ENCODE measurements around the gene OPN1MW3. TPM values are rescaled to one million over a fixed set of nuclear protein-coding genes. Genes with fewer than 3 reads are reported as not detected.

Gene OPN1MW3
- total RNA-seq, 1 donor from 2014 or later = not detected

DNA sequence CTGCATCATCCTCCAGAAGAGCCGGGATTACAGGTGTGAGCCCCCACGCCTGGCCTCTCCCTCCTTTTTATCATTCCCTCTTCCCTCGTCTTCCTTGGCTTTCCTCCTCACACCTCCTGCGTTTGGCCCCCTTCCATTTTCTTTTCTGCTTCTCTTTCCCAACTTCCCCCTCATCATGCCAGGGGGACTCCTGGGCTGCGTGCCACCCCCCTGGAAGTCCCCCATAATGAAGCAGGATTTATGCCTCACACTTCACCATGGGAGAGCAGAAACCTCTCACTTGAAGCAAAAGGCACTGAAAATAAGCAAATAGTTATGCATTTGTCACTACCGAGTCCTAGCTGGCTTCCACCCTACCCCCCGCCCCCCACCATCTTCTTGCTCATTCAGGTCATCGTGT lies 46.1 kb downstream of the OPN1MW3 start:
- no peak overlapping the region for H3K4me3 Mint-ChIP-seq (ENCODE audit: unreplicated experiment)
- peaks cover 2% of the 10 kb centered on the region for H3K27me3 Mint-ChIP-seq (ENCODE audit: unreplicated experiment)
- H3K4me1 Mint-ChIP-seq (ENCODE audit: low read depth, unreplicated experiment) = no peaks in the 10 kb centered on the region
- H3K36me3 Mint-ChIP-seq (ENCODE audit: unreplicated experiment) = no peaks in the 10 kb centered on the region
- DNase-seq = no peak
- H3K27ac Mint-ChIP-seq (ENCODE audit: unreplicated experiment) = no peak overlapping the region
- no peak for TF ChIP-seq CTCF (IDR thresholded peaks at IDR 0.05; ENCODE audit: partially characterized antibody, unreplicated experiment)
- H3K9me3 Mint-ChIP-seq (ENCODE audit: unreplicated experiment) = no peaks in the 10 kb centered on the region

GRCh38 chrX:154304846-154305245 lies 47.5 kb downstream of the OPN1MW3 start:
- TF ChIP-seq CTCF (IDR thresholded peaks at IDR 0.05; ENCODE audit: partially characterized antibody, unreplicated experiment) = no peak
- Mint-ChIP-seq H3K4me1 (ENCODE audit: low read depth, unreplicated experiment) (no peaks in the 10 kb centered on the region), H3K4me3 (ENCODE audit: unreplicated experiment) (no peak overlapping the region), H3K27ac (ENCODE audit: unreplicated experiment) (no peak overlapping the region), H3K36me3 (ENCODE audit: unreplicated experiment) (no peaks in the 10 kb centered on the region), H3K27me3 (ENCODE audit: unreplicated experiment) (peaks cover 2% of the 10 kb centered on the region), H3K9me3 (ENCODE audit: unreplicated experiment) (no peaks in the 10 kb centered on the region)
- DNase-seq = no peak

- Mint-ChIP-seq H3K9me3 (ENCODE audit: unreplicated experiment) (no peaks in the 10 kb centered on the region), H3K36me3 (ENCODE audit: unreplicated experiment) (no peaks in the 10 kb centered on the region), H3K27ac (ENCODE audit: unreplicated experiment) (no peak overlapping the region), H3K4me1 (ENCODE audit: low read depth, unreplicated experiment) (no peaks in the 10 kb centered on the region), H3K27me3 (ENCODE audit: unreplicated experiment) (peaks cover 2% of the 10 kb centered on the region), H3K4me3 (ENCODE audit: unreplicated experiment) (no peak overlapping the region)
- no peak for TF ChIP-seq CTCF (IDR thresholded peaks at IDR 0.05; ENCODE audit: partially characterized antibody, unreplicated experiment)
- no peak for DNase-seq
Measured at GRCh38 chrX:154305541-154306205, 48.3 kb downstream of the OPN1MW3 start.

DNA sequence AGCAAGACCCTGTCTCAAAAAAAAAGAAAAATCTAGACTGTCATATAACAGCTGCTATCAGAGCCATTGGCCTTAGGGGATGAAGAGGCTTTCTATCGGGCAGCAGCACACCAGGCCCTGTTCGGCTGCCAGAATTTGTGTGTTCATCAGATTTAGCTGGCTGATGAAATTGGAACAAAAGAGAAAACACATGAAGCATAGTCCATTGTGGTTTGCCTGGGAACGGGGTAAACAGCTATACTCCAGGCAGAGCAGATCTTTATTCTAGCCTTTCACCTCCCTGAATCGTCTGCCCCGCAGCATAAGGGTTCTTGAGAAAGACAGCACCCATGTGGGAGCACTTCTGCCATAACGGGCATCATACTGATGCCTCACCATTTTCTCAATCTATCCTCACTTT lies 49.8 kb downstream of the OPN1MW3 start:
- no peak overlapping the region for H3K4me3 Mint-ChIP-seq (ENCODE audit: unreplicated experiment)
- peaks cover 2% of the 10 kb centered on the region for H3K27me3 Mint-ChIP-seq (ENCODE audit: unreplicated experiment)

More for the DNA sequence above, 49.8 kb downstream of the OPN1MW3 start:
- no peak for DNase-seq
- Mint-ChIP-seq H3K36me3 (ENCODE audit: unreplicated experiment) (no peaks in the 10 kb centered on the region), H3K4me1 (ENCODE audit: low read depth, unreplicated experiment) (no peaks in the 10 kb centered on the region), H3K9me3 (ENCODE audit: unreplicated experiment) (no peaks in the 10 kb centered on the region), H3K27ac (ENCODE audit: unreplicated experiment) (no peak overlapping the region)
- TF ChIP-seq CTCF (IDR thresholded peaks at IDR 0.05; ENCODE audit: partially characterized antibody, unreplicated experiment) = no peak

Measured in glutamatergic neuron (in vitro differentiated cells).